ENCODE data around the gene SEMA4F. TPM values are rescaled to one million over a fixed set of nuclear protein-coding genes. Genes with fewer than 3 reads are reported as not detected.

SEMA4F gene, protein sequence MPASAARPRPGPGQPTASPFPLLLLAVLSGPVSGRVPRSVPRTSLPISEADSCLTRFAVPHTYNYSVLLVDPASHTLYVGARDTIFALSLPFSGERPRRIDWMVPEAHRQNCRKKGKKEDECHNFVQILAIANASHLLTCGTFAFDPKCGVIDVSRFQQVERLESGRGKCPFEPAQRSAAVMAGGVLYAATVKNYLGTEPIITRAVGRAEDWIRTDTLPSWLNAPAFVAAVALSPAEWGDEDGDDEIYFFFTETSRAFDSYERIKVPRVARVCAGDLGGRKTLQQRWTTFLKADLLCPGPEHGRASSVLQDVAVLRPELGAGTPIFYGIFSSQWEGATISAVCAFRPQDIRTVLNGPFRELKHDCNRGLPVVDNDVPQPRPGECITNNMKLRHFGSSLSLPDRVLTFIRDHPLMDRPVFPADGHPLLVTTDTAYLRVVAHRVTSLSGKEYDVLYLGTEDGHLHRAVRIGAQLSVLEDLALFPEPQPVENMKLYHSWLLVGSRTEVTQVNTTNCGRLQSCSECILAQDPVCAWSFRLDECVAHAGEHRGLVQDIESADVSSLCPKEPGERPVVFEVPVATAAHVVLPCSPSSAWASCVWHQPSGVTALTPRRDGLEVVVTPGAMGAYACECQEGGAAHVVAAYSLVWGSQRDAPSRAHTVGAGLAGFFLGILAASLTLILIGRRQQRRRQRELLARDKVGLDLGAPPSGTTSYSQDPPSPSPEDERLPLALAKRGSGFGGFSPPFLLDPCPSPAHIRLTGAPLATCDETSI
- total RNA-seq: 14.7 to 17.4 TPM (median 16.7 TPM) in 3 replicates
- long read RNA-seq, full-length matches to known transcripts: 37 of 41 reads
- long read RNA-seq, partial matches to known transcripts: 1 of 41 reads
- long read RNA-seq, other reads (novel, unspliced or antisense): 3 of 41 reads

DNA sequence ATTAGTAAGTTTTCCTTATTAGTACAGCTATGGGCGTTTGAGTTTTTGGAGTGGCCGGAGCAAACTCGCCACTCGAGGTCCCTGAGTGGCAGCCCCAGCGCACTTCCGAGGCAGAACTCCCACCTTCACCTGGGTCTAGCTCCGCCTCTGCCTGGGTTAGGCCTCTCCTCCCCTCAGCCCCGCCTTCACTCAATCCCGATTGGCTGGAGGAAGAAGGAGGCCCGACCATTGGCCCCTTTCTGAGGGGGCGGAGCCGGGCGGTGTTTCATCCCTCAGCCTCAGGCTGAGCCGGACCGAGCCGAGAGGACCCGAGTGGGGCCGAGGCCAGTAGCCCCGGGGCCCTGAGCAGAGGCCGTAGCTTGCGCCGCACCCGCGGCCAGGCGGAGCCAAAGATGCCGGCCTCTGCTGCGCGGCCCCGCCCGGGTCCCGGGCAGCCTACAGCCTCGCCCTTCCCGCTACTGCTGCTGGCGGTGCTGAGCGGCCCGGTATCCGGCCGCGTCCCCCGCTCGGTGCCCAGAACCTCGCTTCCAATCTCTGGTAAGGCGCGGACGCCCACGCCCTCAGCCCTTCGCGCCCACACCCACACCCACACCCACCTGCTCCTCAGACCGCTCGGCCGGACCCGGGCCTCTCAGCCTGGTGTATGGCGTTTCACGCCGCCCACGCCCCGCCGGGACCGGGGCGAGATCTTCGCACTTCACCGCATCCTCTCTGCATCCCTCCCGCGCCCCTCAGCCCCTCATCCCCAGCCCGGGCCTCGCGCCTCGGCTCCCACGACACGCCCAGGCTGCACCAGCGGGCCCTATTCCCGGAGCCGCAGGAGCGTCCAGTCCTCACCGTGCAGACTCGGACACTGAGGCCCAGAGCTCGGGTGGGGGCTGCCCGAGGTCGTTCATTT lies at the start of gene SEMA4F:
SEMA4F (plus strand) TSS at position 263 of the 898 bp plus-strand sequence; CDS start at position 393, 130 bp downstream.
- TF ChIP-seq, protein P1, sequence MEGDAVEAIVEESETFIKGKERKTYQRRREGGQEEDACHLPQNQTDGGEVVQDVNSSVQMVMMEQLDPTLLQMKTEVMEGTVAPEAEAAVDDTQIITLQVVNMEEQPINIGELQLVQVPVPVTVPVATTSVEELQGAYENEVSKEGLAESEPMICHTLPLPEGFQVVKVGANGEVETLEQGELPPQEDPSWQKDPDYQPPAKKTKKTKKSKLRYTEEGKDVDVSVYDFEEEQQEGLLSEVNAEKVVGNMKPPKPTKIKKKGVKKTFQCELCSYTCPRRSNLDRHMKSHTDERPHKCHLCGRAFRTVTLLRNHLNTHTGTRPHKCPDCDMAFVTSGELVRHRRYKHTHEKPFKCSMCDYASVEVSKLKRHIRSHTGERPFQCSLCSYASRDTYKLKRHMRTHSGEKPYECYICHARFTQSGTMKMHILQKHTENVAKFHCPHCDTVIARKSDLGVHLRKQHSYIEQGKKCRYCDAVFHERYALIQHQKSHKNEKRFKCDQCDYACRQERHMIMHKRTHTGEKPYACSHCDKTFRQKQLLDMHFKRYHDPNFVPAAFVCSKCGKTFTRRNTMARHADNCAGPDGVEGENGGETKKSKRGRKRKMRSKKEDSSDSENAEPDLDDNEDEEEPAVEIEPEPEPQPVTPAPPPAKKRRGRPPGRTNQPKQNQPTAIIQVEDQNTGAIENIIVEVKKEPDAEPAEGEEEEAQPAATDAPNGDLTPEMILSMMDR (IDR thresholded peaks at IDR 0.05): no peak
- no peaks in the 10 kb centered on the region for H3K27me3 Mint-ChIP-seq (ENCODE audit: low read depth)
- peak within 1 kb of the TSS; percentile 55 for H3K27ac Mint-ChIP-seq (ENCODE audit: unreplicated experiment)
- H3K9me3 Mint-ChIP-seq (ENCODE audit: low read depth): no peaks in the 10 kb centered on the region
- peaks cover 10% of the 10 kb centered on the region for H3K4me1 Mint-ChIP-seq (ENCODE audit: low read depth)
- H3K4me3 Mint-ChIP-seq (ENCODE audit: unreplicated experiment): peak within 1 kb of the TSS; percentile 69
- DNase-seq (ENCODE audit: low spot score): peak; percentile 98
- peaks cover 9% of the 10 kb centered on the region for H3K36me3 Mint-ChIP-seq (ENCODE audit: low read depth)

DNA sequence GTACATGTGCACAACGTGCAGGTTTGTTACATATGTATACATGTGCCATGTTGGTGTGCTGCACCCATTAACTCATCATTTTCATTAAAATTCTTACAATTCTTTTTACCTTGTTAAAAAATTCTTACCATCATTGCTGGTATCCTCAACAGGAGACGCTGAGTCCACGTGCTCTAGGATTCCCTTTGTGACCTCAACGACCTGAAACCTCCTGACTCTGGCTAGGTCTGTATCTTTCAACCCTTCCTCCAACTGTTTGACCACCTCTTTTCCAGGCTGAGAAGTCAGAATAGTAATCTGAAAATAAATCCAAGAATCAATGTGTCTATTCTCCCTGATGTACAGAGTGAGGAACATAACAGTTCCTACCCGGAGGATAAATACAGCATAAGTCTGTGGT lies 47.1 kb upstream of the SEMA4F start:
- TF ChIP-seq, protein P1 (IDR thresholded peaks at IDR 0.05): no peak
- DNase-seq (ENCODE audit: low spot score): no peak
- Mint-ChIP-seq H3K27ac (ENCODE audit: unreplicated experiment) (no peak overlapping the region), H3K36me3 (ENCODE audit: low read depth) (peaks cover 2% of the 10 kb centered on the region), H3K27me3 (ENCODE audit: low read depth) (peaks cover 45% of the 10 kb centered on the region), H3K4me3 (ENCODE audit: unreplicated experiment) (no peak overlapping the region), H3K4me1 (ENCODE audit: low read depth) (no peaks in the 10 kb centered on the region), H3K9me3 (ENCODE audit: low read depth) (peaks cover 17% of the 10 kb centered on the region)

DNA sequence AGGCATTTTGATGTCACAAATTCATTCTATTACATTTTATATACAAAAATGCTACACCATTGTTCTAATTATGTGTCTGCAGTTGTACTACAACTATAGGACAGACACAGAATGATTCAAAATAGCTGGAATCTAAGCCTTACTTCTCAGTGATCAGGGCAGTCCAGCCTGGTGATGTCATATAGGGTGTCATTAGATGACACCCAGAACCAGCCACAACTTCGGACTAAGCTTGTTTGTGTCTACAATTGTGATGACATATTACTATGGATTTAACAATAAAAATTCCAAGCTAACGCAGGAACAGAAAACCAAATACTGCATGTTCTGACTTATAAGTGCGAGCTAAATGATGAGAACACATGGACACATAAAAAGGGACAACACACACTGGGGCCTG lies 36.9 kb upstream of the SEMA4F start:
- Mint-ChIP-seq H3K9me3 (ENCODE audit: low read depth) (no peaks in the 10 kb centered on the region), H3K4me3 (ENCODE audit: unreplicated experiment) (no peak overlapping the region), H3K27ac (ENCODE audit: unreplicated experiment) (no peak overlapping the region), H3K4me1 (ENCODE audit: low read depth) (no peaks in the 10 kb centered on the region), H3K27me3 (ENCODE audit: low read depth) (peaks cover 57% of the 10 kb centered on the region), H3K36me3 (ENCODE audit: low read depth) (no peaks in the 10 kb centered on the region)
- DNase-seq (ENCODE audit: low spot score): no peak
- TF ChIP-seq, protein P1 (IDR thresholded peaks at IDR 0.05): no peak

DNA sequence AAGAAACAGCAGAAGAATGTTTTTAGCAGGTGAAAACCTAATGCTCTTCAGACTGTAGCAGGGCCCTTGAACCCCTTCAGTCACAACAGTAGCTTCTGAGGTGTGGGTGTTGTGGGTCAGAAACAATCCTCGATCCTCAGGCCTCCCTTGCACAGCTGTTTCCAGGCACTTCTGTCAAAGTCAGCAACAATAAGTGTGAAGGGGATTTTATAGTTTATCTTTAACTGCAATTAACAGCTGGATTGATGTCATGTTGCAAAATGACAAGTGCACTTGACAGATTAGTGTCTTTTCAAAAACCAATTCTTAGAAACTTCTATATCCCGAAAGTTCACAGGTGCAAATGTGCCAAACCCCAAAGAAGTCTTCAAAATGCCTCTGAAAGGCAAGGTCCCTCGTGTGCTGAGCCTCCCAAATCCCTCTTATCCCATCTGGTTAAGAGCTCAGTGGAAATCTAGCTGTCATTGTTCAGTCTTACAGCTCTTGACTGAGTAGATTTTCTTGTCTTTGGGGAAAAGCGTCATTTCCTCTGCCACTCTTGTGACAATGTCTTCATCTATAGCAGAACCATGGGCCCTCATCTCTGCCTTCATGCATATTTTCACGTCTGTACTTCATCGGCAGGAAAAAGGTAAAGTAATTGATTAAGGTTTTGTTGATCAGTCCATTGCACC lies 35.5 kb upstream of the SEMA4F start:
- DNase-seq (ENCODE audit: low spot score): no peak
- Mint-ChIP-seq H3K4me3 (ENCODE audit: unreplicated experiment) (no peak overlapping the region), H3K36me3 (ENCODE audit: low read depth) (no peaks in the 10 kb centered on the region), H3K27me3 (ENCODE audit: low read depth) (peaks cover 49% of the 10 kb centered on the region), H3K27ac (ENCODE audit: unreplicated experiment) (no peak overlapping the region), H3K4me1 (ENCODE audit: low read depth) (no peaks in the 10 kb centered on the region), H3K9me3 (ENCODE audit: low read depth) (no peaks in the 10 kb centered on the region)
- TF ChIP-seq, protein P1 (IDR thresholded peaks at IDR 0.05): no peak

Data from chondrocyte (in vitro differentiated cells).